SK-N-SH (cell line): ENCODE results near the gene MCRS1. TPM values are rescaled to one million over a fixed set of nuclear protein-coding genes. Genes with fewer than 3 reads are reported as not detected.

Experiments used
- CTCF ChIA-PET: fragments of 300-600, 350-600 bp; formaldehyde crosslinking; extraction: SDS; loops from one replicate; lab custom pipeline; 2021; lab: Yijun Ruan, JAX
- POLR2A ChIA-PET: fragments of 350-600 bp; sonication (Branson Sonifier 250); formaldehyde crosslinking; extraction: SDS; loops from one replicate; lab custom pipeline; 2020; ENCODE audit warnings: antibody characterized with exemption, inconsistent platforms; lab: Yijun Ruan, JAX
- DNase-seq: peaks from one replicate; pipeline ENCODE4 v3.0.0; 2012
- H2AFZ ChIP-seq: fragments of 200-600 bp; sonication (generic); 2 replicates; pipeline ENCODE4 v1.8.1; 2016; ENCODE audit warnings: antibody characterized with exemption, mild to moderate bottlenecking, low read depth
- H3F3A ChIP-seq: fragments of 200-600 bp; sonication (generic); replicated peaks from 2 replicates; pipeline ENCODE3; 2016; ENCODE audit warnings: antibody characterized with exemption, mild to moderate bottlenecking; ENCODE audit not compliant: insufficient read depth
- H3K27ac ChIP-seq, 2 experiments: fragments of 200-500 bp in 1 of 2; fragments of 200-600 bp in 1 of 2; sonication (Bioruptor generic) in 1 of 2; sonication (generic), shearing (Covaris generic) in 1 of 2; 2 replicates each; pipeline versions ENCODE4 v1.5.1 to v1.6.1; 2014 to 2016; ENCODE audit warnings: low read depth in 2 of 2, inconsistent platforms in 1 of 2, low read length in 1 of 2, mild to moderate bottlenecking in 1 of 2, mixed read lengths in 1 of 2
- H3K27me3 ChIP-seq: fragments of 200-600 bp; sonication (generic), shearing (Covaris generic); 2 replicates; pipeline ENCODE4 v1.6.1; 2016; ENCODE audit warnings: mixed run types; ENCODE audit not compliant: insufficient read depth
- H3K36me3 ChIP-seq, 2 experiments: fragments of 200-500 bp in 1 of 2; fragments of 200-600 bp in 1 of 2; sonication (Bioruptor generic) in 1 of 2; sonication (generic) in 1 of 2; replicated peaks in 1 of 2; 2 replicates each; pipeline versions ENCODE3 to v1.5.1; 2014 to 2016; ENCODE audit warnings: low read length in 1 of 2, mild to moderate bottlenecking in 1 of 2; ENCODE audit not compliant: insufficient read depth in 2 of 2, control insufficient read depth in 1 of 2
- H3K4me1 ChIP-seq, 2 experiments: fragments of 200-500 bp in 1 of 2; fragments of 200-600 bp in 1 of 2; sonication (Bioruptor generic) in 1 of 2; sonication (generic), shearing (Covaris generic) in 1 of 2; 2 replicates each; pipeline versions ENCODE4 v1.5.1 to v1.6.1; 2014 to 2016; ENCODE audit warnings: low read depth in 1 of 2, low read length in 1 of 2, mixed run types in 1 of 2; ENCODE audit not compliant: insufficient read depth in 2 of 2, control insufficient read depth in 1 of 2
- H3K4me2 ChIP-seq: fragments of 200-600 bp; sonication (generic), shearing (Covaris generic); 2 replicates; pipeline ENCODE4 v1.6.1; 2017; ENCODE audit warnings: mixed run types
- H3K4me3 ChIP-seq, 2 experiments: fragments of 200-500 bp in 1 of 2; fragments of 200-600 bp in 1 of 2; sonication (Bioruptor generic) in 1 of 2; sonication (generic), shearing (Covaris generic) in 1 of 2; 2 replicates each; pipeline versions ENCODE4 v1.5.1 to v1.8.1; 2014 to 2016; ENCODE audit warnings: low read depth in 2 of 2, inconsistent platforms in 1 of 2, low read length in 1 of 2, mild to moderate bottlenecking in 1 of 2, mixed read lengths in 1 of 2, moderate library complexity in 1 of 2
- H3K79me2 ChIP-seq: fragments of 200-600 bp; sonication (generic); 2 replicates; pipeline ENCODE4 v1.8.1; 2017; ENCODE audit warnings: mild to moderate bottlenecking; ENCODE audit not compliant: insufficient read depth
- H3K9ac ChIP-seq: fragments of 200-600 bp; sonication (generic); 2 replicates; pipeline ENCODE4 v1.6.1; 2017; ENCODE audit warnings: mixed run types
- H3K9me2 ChIP-seq: fragments of 200-600 bp; sonication (generic); 2 replicates; pipeline ENCODE4 v1.6.1; 2017; ENCODE audit warnings: mixed run types
- H3K9me3 ChIP-seq: fragments of 200-600 bp; sonication (generic); 2 replicates; pipeline ENCODE4 v1.6.1; 2017; ENCODE audit warnings: mixed run types, mild to moderate bottlenecking, moderate library complexity
- H4K20me1 ChIP-seq: fragments of 200-600 bp; sonication (generic); 2 replicates; pipeline ENCODE4 v1.6.1; 2017; ENCODE audit warnings: mild to moderate bottlenecking, mixed run types; ENCODE audit not compliant: insufficient read depth
- NFIC ChIP-seq: IDR thresholded peaks from 2 replicates; pipeline ENCODE4 v1.4.0; 2012; ENCODE audit warnings: borderline replicate concordance
- SMC3 ChIP-seq: IDR thresholded peaks from 2 replicates; pipeline ENCODE4 v1.6.1; 2012; ENCODE audit warnings: low read depth, low read length, improper control_type of control experiment
- WGBS: methylation state at CpG from one replicate; pipeline ENCODE4 v1.1.6; 2017; ENCODE audit warnings: low lambda C conversion rate; 5-methylcytosine and 5-hydroxymethylcytosine counted together
- polyA plus RNA-seq, 3 experiments: library from polyadenylated mRNA; depleted of rRNA; stranded (reverse); fragments of >200 nt; gene quantifications; 2 replicates each; pipeline ENCODE4 v1.2.3, GENCODE V29; 2012
- TF ChIP-seq, protein P1 (sequence below): IDR thresholded peaks from 2 replicates; pipeline ENCODE4 v1.6.1; 2012; ENCODE audit warnings: mild to moderate bottlenecking, low read depth, low read length, moderate library complexity
- TF ChIP-seq, protein P2 (sequence below): IDR thresholded peaks from 2 replicates; pipeline ENCODE4; 2012
- TF ChIP-seq, protein P3 (sequence below): IDR thresholded peaks from 2 replicates; pipeline ENCODE4 v1.4.0; 2012; ENCODE audit warnings: low read depth
- TF ChIP-seq, protein P4 (sequence below): fragments of 200-600 bp; sonication (generic); IDR thresholded peaks from 2 replicates; pipeline ENCODE4 v1.6.1; 2017; ENCODE audit warnings: antibody characterized with exemption, mild to moderate bottlenecking, moderate library complexity

MCRS1 gene
- polyA plus RNA-seq, 1 of the 3 experiments (the other 2 are of a cell fraction), result 107 TPM

DNA sequence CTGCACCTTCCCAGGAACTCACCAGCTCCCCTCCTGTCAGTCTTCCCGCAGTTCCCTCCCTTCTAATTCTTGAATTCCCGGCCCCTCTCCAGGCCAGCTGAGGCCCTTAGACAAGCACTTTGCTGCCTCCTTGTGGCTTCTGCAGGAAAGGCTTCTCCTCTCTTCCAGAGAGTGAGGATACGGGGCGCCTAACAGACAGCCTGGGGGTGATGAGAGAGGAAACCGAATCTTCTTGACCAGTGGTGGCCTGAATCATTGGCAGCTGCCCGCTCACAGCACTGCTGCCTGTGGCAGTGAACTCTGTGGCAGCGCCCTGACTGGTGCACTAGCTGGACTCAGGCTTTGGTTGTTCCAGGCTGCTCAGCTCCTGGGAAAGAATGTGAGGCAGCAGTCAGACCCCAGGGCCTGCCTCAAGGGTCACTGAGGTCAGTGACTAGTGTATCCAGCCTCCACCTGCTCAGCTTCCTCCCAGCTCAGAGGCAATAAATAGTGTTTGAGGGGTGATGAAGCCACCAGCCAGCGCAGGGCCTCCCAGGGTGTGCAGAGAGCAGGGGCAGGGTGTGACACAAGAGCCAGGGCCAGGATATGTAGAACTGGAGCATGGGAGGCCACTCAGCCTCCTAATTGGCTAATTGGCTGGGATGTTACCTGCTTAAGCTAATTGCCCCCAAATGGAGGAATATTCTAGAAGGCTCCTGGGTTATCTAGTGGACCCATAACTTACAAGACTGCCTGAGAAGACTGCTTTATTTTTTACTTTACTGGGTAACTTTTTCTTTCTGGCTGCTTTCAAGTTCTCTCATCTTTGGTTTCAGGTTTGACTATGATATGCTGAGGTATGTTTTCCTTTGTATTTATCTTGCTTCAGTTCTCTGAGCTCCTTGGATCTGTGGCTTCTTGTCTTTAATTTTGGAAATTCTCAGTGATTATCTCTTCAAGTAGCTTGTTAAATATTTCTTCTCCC is 12.9 kb upstream of the MCRS1 start (continued):
- TF ChIP-seq, protein P1, sequence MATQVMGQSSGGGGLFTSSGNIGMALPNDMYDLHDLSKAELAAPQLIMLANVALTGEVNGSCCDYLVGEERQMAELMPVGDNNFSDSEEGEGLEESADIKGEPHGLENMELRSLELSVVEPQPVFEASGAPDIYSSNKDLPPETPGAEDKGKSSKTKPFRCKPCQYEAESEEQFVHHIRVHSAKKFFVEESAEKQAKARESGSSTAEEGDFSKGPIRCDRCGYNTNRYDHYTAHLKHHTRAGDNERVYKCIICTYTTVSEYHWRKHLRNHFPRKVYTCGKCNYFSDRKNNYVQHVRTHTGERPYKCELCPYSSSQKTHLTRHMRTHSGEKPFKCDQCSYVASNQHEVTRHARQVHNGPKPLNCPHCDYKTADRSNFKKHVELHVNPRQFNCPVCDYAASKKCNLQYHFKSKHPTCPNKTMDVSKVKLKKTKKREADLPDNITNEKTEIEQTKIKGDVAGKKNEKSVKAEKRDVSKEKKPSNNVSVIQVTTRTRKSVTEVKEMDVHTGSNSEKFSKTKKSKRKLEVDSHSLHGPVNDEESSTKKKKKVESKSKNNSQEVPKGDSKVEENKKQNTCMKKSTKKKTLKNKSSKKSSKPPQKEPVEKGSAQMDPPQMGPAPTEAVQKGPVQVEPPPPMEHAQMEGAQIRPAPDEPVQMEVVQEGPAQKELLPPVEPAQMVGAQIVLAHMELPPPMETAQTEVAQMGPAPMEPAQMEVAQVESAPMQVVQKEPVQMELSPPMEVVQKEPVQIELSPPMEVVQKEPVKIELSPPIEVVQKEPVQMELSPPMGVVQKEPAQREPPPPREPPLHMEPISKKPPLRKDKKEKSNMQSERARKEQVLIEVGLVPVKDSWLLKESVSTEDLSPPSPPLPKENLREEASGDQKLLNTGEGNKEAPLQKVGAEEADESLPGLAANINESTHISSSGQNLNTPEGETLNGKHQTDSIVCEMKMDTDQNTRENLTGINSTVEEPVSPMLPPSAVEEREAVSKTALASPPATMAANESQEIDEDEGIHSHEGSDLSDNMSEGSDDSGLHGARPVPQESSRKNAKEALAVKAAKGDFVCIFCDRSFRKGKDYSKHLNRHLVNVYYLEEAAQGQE, result no peak
- TF ChIP-seq, protein P2, sequence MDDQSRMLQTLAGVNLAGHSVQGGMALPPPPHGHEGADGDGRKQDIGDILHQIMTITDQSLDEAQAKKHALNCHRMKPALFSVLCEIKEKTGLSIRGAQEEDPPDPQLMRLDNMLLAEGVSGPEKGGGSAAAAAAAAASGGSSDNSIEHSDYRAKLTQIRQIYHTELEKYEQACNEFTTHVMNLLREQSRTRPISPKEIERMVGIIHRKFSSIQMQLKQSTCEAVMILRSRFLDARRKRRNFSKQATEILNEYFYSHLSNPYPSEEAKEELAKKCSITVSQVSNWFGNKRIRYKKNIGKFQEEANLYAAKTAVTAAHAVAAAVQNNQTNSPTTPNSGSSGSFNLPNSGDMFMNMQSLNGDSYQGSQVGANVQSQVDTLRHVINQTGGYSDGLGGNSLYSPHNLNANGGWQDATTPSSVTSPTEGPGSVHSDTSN, result peak; percentile 52
- TF ChIP-seq, protein P3, sequence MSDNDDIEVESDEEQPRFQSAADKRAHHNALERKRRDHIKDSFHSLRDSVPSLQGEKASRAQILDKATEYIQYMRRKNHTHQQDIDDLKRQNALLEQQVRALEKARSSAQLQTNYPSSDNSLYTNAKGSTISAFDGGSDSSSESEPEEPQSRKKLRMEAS, result no peak
- TF ChIP-seq SMC3, result peak; percentile 53
- TF ChIP-seq, all 33 proteins: peak for 4

DNA sequence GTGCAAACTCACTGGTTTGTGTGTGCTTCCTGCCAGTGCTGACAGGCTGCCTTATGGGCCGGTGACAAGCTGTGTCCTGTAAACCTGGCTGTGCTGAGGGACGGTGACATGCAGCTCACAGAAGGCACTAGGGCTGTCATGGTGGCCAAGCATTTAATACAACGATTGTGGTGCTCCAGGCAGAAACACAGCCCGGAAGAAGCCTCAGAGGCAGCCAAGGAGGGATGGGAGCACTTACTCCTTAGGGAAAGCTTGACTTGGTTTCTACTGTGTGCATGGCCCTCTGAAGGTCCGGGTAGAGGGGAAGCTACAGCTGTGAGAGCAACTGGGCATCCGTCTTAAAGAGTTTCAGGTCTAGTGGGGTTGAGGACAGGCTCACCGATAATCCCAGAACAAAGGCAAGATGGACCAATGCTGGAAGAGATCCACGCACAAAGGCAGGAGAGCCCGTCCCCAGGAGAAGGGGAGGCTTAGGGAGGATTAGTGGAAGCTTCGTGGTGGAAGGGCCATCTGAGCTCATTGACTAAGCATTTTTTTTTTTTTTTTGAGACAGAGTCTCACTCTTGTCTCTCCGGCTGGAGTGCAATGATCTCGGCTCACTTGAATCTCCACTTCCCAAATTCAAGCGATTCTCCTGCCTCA is 10.7 kb upstream of the MCRS1 start:
- no peak for DNase-seq
- Histone ChIP-seq H3K9me3 (no peaks in the 10 kb centered on the region), H3K27me3 (no peaks in the 10 kb centered on the region), H3K79me2 (peaks cover under 1% of the 10 kb centered on the region), H3K4me1 (peaks cover 0 to 15% of the 10 kb centered on the region in 2 experiments; a peak in 1 of 4 replicates), H3K4me2 (no peak overlapping the region), H3K36me3 (peaks cover 25 to 35% of the 10 kb centered on the region in 2 experiments), H3K9me2 (no peaks in the 10 kb centered on the region), H3K4me3 (no peak overlapping the region), H3K27ac (no peak overlapping the region), H3F3A (peaks cover 4% of the 10 kb centered on the region), H4K20me1 (peaks cover 7% of the 10 kb centered on the region; the same call in 1 of the 2 replicates), H2AFZ (no peak overlapping the region), H3K9ac (no peak overlapping the region)
- CTCF ChIA-PET, result interaction anchor here (1.1 to 4.5 kb wide), 8 partner anchors 7 to 236 kb away, joined by 4 to 73 read pairs (median 14); partner anchors contain the start of gene DNAJC22
- POLR2A ChIA-PET, result no interaction called here
- TF ChIP-seq NFIC, result no peak
- TF ChIP-seq, protein P4, sequence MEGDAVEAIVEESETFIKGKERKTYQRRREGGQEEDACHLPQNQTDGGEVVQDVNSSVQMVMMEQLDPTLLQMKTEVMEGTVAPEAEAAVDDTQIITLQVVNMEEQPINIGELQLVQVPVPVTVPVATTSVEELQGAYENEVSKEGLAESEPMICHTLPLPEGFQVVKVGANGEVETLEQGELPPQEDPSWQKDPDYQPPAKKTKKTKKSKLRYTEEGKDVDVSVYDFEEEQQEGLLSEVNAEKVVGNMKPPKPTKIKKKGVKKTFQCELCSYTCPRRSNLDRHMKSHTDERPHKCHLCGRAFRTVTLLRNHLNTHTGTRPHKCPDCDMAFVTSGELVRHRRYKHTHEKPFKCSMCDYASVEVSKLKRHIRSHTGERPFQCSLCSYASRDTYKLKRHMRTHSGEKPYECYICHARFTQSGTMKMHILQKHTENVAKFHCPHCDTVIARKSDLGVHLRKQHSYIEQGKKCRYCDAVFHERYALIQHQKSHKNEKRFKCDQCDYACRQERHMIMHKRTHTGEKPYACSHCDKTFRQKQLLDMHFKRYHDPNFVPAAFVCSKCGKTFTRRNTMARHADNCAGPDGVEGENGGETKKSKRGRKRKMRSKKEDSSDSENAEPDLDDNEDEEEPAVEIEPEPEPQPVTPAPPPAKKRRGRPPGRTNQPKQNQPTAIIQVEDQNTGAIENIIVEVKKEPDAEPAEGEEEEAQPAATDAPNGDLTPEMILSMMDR, result no peak
- 88% methylated on average over 13 of the region's 13 CpGs for WGBS
